Esophagus muscularis mucosa (tissue), 3 donors: ENCODE results near the gene CST6.

ENCODE experiments used
- CTCF ChIP-seq, 3 experiments: fragments of 200-600 bp in 2 of 3; fragments of 450-650 bp in 1 of 3; sonication (generic) in 2 of 3; IDR thresholded peaks; one replicate each; pipeline ENCODE4 v1.5.1; 2017 to 2019; ENCODE audit warnings: antibody characterized with exemption in 3 of 3, mild to moderate bottlenecking in 2 of 3, moderate library complexity in 1 of 3
- POLR2A ChIP-seq: fragments of 450-650 bp; IDR thresholded peaks from one replicate; pipeline ENCODE4 v1.6.1; 2017; ENCODE audit warnings: antibody characterized with exemption, moderate library complexity, mild to moderate bottlenecking, low read depth
- POLR2AphosphoS5 ChIP-seq, 2 donors: sonication (generic); formaldehyde crosslinking; IDR thresholded peaks; one replicate each; pipeline ENCODE4 v1.6.1; 2017; ENCODE audit warnings: antibody characterized with exemption in 2 of 2

DNA sequence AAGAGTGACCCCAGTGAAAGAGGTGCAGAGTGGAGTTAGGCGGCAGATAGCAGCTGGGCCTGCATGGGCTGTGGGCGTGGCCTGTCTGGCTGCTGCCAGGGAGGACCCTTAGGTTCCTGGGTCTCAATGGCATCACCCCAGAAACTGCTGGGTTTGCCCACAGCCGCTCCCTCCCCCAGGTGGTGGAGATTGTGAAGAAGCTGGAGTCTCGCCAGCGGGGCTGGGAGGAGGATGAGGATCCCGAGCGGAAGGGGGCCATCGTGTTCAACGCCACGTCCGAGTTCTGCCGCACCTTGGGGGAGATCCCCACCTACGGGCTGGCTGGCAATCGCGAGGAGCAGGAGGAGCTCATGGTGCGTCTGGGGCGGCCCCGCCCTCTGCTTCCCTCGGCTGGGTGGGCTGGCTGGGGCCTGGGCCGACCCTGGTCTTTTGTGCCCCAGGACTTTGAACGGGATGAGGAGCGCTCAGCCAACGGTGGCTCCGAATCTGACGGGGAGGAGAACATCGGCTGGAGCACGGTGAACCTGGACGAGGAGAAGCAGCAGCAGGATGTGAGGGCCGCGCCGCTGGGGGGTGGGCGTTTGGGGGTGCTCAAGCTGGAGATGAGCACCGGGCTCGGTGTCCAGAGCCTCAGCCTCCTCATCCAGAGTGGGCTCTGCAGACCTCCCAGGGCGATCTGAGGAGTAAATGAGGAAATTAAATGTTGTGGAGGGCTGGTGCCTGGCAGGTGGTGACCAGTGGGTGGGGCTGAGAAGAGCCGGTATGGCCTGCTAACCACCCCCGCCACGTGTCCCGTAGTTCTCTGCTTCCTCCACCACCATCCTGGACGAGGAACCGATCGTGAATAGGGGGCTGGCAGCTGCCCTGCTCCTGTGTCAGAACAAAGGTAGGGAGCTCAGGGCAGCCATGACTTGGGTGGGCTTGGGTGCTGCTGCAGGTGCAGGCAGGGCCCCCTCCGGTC, 35.3 kb upstream of the CST6 start:
- TF ChIP-seq POLR2A (no peak), CTCF (IDR thresholded peaks at IDR 0.05) (no peak), POLR2AphosphoS5 (IDR thresholded peaks at IDR 0.05) (no peak)
